PC-3 (cell line): Measurements from ENCODE around the gene ST7. TPM values are rescaled to one million over a fixed set of nuclear protein-coding genes. Genes with fewer than 3 reads are reported as not detected.

Source experiments
- ATAC-seq: fragments of 200-7000 bp; cut with Tn5 transposase; 2 replicates; pipeline ENCODE4 v1.9.1; 2020; ENCODE audit warnings: mild to moderate bottlenecking, moderate library complexity
- BruUV-seq: library from RNA; stranded (reverse); fragments of 400-500 nt; replicated peaks from 2 replicates; lab custom pipeline; 2021; lab: Mats Ljungman, UMichigan
- CTCF ChIA-PET: fragments of 300-600 bp; sonication (Branson Sonifier 250); formaldehyde crosslinking; loops from one replicate; lab custom pipeline; 2022; ENCODE audit warnings: antibody characterized with exemption; lab: Charles Lee
- POLR2A ChIA-PET: fragments of 300-600 bp; sonication (Branson Sonifier 250); formaldehyde crosslinking; loops from one replicate; lab custom pipeline; 2022; ENCODE audit warnings: antibody characterized with exemption; ENCODE audit not compliant: unreplicated experiment; lab: Charles Lee
- DNase-seq: peaks from one replicate; pipeline ENCODE4 v3.0.0-alpha.2; 2015
- H2AFZ ChIP-seq: fragments of 300-600 bp; sonication (generic); 2 replicates; pipeline ENCODE4 v1.6.0; 2016; ENCODE audit warnings: antibody characterized with exemption, low read length
- H3F3A ChIP-seq: fragments of 300-600 bp; sonication (generic); one replicate; pipeline ENCODE4 v1.6.0; 2017; ENCODE audit warnings: antibody characterized with exemption, low read length, control low read depth, mild to moderate bottlenecking; ENCODE audit not compliant: unreplicated experiment
- H3K27ac ChIP-seq: fragments of 300-600 bp; sonication (generic); 2 replicates; pipeline ENCODE4 v1.5.1; 2016; ENCODE audit warnings: mild to moderate bottlenecking, low read length
- H3K27me3 ChIP-seq: fragments of 300-600 bp; sonication (generic); 2 replicates; pipeline ENCODE4 v1.6.1; 2016; ENCODE audit warnings: low read length, mixed read lengths
- H3K36me3 ChIP-seq: fragments of 300-600 bp; sonication (generic); 2 replicates; pipeline ENCODE4 v1.6.1; 2016; ENCODE audit warnings: low read depth, mixed run types, low read length, mixed read lengths
- H3K4me1 ChIP-seq: fragments of 300-600 bp; sonication (generic); 2 replicates; pipeline ENCODE4 v1.5.1; 2016; ENCODE audit warnings: low read length; ENCODE audit not compliant: insufficient read depth
- H3K4me2 ChIP-seq: fragments of 300-600 bp; sonication (generic); 2 replicates; pipeline ENCODE4 v1.6.0; 2016; ENCODE audit warnings: low read length
- H3K4me3 ChIP-seq: fragments of 300-600 bp; sonication (generic); 2 replicates; pipeline ENCODE4 v1.5.1; 2016; ENCODE audit warnings: mild to moderate bottlenecking, low read length, mixed read lengths
- H3K79me2 ChIP-seq: fragments of 300-600 bp; sonication (generic); 2 replicates; pipeline ENCODE4 v1.6.1; 2017; ENCODE audit warnings: low read length, mixed read lengths
- H3K9ac ChIP-seq: fragments of 300-600 bp; sonication (generic); 2 replicates; pipeline ENCODE4 v1.6.0; 2016; ENCODE audit warnings: mild to moderate bottlenecking, low read length
- H3K9me2 ChIP-seq: fragments of 300-600 bp; sonication (generic); replicated peaks from 2 replicates; pipeline ENCODE4 v1.6.1; 2016; ENCODE audit warnings: mixed run types, low read length, mixed read lengths
- H3K9me3 ChIP-seq: fragments of 300-600 bp; sonication (generic); 2 replicates; pipeline ENCODE4 v1.6.1; 2016; ENCODE audit warnings: low read length, mixed read lengths
- H4K20me1 ChIP-seq: fragments of 300-600 bp; sonication (generic); 2 replicates; pipeline ENCODE4 v1.6.1; 2016; ENCODE audit warnings: low read length, mixed read lengths
- CTCF ChIP-seq: fragments of 300-600 bp; sonication (generic); conservative IDR thresholded peaks from 2 replicates; pipeline ENCODE4 v1.5.1; 2017; ENCODE audit warnings: antibody characterized with exemption, low read depth, mild to moderate bottlenecking, low read length
- EZH2 ChIP-seq: fragments of 300-600 bp; sonication (generic); IDR thresholded peaks from one replicate; pipeline ENCODE4 v1.6.1; 2017; ENCODE audit warnings: antibody characterized with exemption, mild to moderate bottlenecking, low read length; ENCODE audit not compliant: unreplicated experiment
- EZH2phosphoT487 ChIP-seq: fragments of 300-600 bp; sonication (generic); IDR thresholded peaks from 2 replicates; pipeline ENCODE4 v1.6.1; 2018; ENCODE audit warnings: mild to moderate bottlenecking, antibody characterized with exemption, low read length, borderline replicate concordance
- intact Hi-C: fragments of 100-400 bp; cut with micrococcal nuclease; formaldehyde crosslinking; loops from 2 replicates; pipeline ENCODE4 v1.9.0; 2023
- total RNA-seq: library from RNA; depleted of rRNA; stranded (reverse); fragments of >200 nt; gene quantifications from 2 replicates; pipeline ENCODE4 v1.2.3, GENCODE V29; 2014

The ST7 gene
- total RNA-seq, 1 experiment from 2014 or later: 19.7 TPM

- intact Hi-C loops: no loop called here
- no peaks in the 10 kb centered on the region for H4K20me1 ChIP-seq
- H3K4me2 ChIP-seq: no peak overlapping the region
- H3K9ac ChIP-seq: no peak overlapping the region
- no peaks in the 10 kb centered on the region for H3K27me3 ChIP-seq
- CTCF ChIA-PET: no interaction called here
- POLR2A ChIA-PET: interaction anchor here (0.5 kb wide), 1 partner anchor 33 kb away, joined by 3 read pairs; no protein-coding TSS in a partner anchor
- no peaks in the 10 kb centered on the region for H3F3A ChIP-seq
- DNase-seq (no peak), ATAC-seq (no peak)
- H3K36me3 ChIP-seq: peaks cover 39% of the 10 kb centered on the region
- no peaks in the 10 kb centered on the region for H3K4me1 ChIP-seq
- H3K4me3 ChIP-seq: no peak overlapping the region
- no peak overlapping the region for H3K27ac ChIP-seq
- H3K79me2 ChIP-seq: no peaks in the 10 kb centered on the region
- no peaks in the 10 kb centered on the region for H3K9me2 ChIP-seq
- no peak overlapping the region for H2AFZ ChIP-seq
- H3K9me3 ChIP-seq: no peaks in the 10 kb centered on the region
- no TSS peak for BruUV-seq
- no peak for TF ChIP-seq EZH2phosphoT487
- no peak for TF ChIP-seq EZH2
- no peak for TF ChIP-seq CTCF
Observed at GRCh38 chr7:116910383-116910782, 42.9 kb upstream of the ST7 start.

- no peaks in the 10 kb centered on the region for H3K79me2 ChIP-seq
- no peak overlapping the region for H3K9ac ChIP-seq
- no peaks in the 10 kb centered on the region for H3F3A ChIP-seq
- no peaks in the 10 kb centered on the region for H3K4me1 ChIP-seq
- no peak for ATAC-seq
- no peak for DNase-seq
- no peaks in the 10 kb centered on the region for H3K9me2 ChIP-seq
- no TSS peak for BruUV-seq
- H3K36me3 ChIP-seq: peaks cover 45% of the 10 kb centered on the region
- no peak overlapping the region for H3K4me2 ChIP-seq
- ChIA-PET CTCF (no interaction called here), POLR2A (interaction anchor here (0.6 kb wide), 1 partner anchor 1258 kb away, joined by 4 read pairs; no protein-coding TSS in a partner anchor)
- intact Hi-C loops: no loop called here
- no peak overlapping the region for H3K4me3 ChIP-seq
- no peaks in the 10 kb centered on the region for H3K9me3 ChIP-seq
- no peak overlapping the region for H2AFZ ChIP-seq
- H3K27me3 ChIP-seq: no peaks in the 10 kb centered on the region
- no peaks in the 10 kb centered on the region for H4K20me1 ChIP-seq
- TF ChIP-seq EZH2: no peak
- TF ChIP-seq EZH2phosphoT487: no peak
- no peak for TF ChIP-seq CTCF
- H3K27ac ChIP-seq: no peak overlapping the region
Observed at GRCh38 chr7:116911801-116912200, 41.5 kb upstream of the ST7 start.

GRCh38 chr7:116912269-116912909, 40.9 kb upstream of the ST7 start:
- Histone ChIP-seq H3K79me2 (no peaks in the 10 kb centered on the region), H3K27me3 (no peaks in the 10 kb centered on the region), H3K9me2 (no peaks in the 10 kb centered on the region), H3F3A (no peaks in the 10 kb centered on the region), H2AFZ (no peak overlapping the region), H3K9ac (no peak overlapping the region), H3K27ac (no peak overlapping the region), H4K20me1 (no peaks in the 10 kb centered on the region), H3K4me1 (no peaks in the 10 kb centered on the region), H3K9me3 (no peaks in the 10 kb centered on the region), H3K36me3 (peaks cover 47% of the 10 kb centered on the region), H3K4me3 (no peak overlapping the region), H3K4me2 (no peak overlapping the region)
- no peak for DNase-seq
- BruUV-seq: no TSS peak
- ATAC-seq: no peak
- TF ChIP-seq EZH2phosphoT487: no peak
- no peak for TF ChIP-seq EZH2
- TF ChIP-seq CTCF: no peak
- POLR2A ChIA-PET: interaction anchor here (0.6 kb wide), 1 partner anchor 1259 kb away, joined by 4 read pairs; no protein-coding TSS in a partner anchor
- CTCF ChIA-PET: no interaction called here
- intact Hi-C loops: no loop called here
